H1 (cell line): ENCODE data around the gene IL17RE. TPM values are rescaled to one million over a fixed set of nuclear protein-coding genes. Genes with fewer than 3 reads are reported as not detected.

Experiments used
- CTCF ChIA-PET: fragments of 300-600 bp; sonication (Branson Sonifier 250); formaldehyde crosslinking; loops from one replicate; lab custom pipeline; 2021; ENCODE audit not compliant: partially characterized antibody; lab: Charles Lee
- POLR2A ChIA-PET: fragments of 300-600 bp; sonication (Branson Sonifier 250); formaldehyde crosslinking; loops from one replicate; lab custom pipeline; 2021; ENCODE audit warnings: inconsistent platforms; ENCODE audit not compliant: partially characterized antibody; lab: Charles Lee
- DNase-seq, 2 experiments: peaks; one replicate each; pipeline versions ENCODE4 v3.0.0 to v3.0.0-alpha.2; 2010 to 2022; ENCODE audit warnings: low spot score in 2 of 2, low read depth in 1 of 2, mixed read lengths in 1 of 2
- FAIRE-seq: peaks from 2 replicates; lab custom pipeline; 2011; peaks lifted over from hg19 to GRCh38; lab: Jason Lieb, UNC
- H2AFZ ChIP-seq: 2 replicates; pipeline ENCODE4 v1.8.1; 2012; ENCODE audit warnings: low read length, inconsistent platforms
- H2AK5ac ChIP-seq: 2 replicates; pipeline ENCODE4 v1.6.1; 2013; ENCODE audit warnings: low read depth, low read length
- H2BK120ac ChIP-seq: replicated peaks from 2 replicates; pipeline ENCODE3; 2013; ENCODE audit warnings: low read depth, low read length, inconsistent platforms
- H2BK12ac ChIP-seq: 2 replicates; pipeline ENCODE4 v1.6.1; 2013; ENCODE audit warnings: low read depth, low read length
- H2BK15ac ChIP-seq: 2 replicates; pipeline ENCODE4 v1.6.1; 2013; ENCODE audit warnings: low read length
- H2BK20ac ChIP-seq: 2 replicates; pipeline ENCODE4 v1.6.1; 2013; ENCODE audit warnings: low read length
- H2BK5ac ChIP-seq: 2 replicates; pipeline ENCODE4 v1.6.1; 2013; ENCODE audit warnings: low read depth, low read length
- H3K14ac ChIP-seq: 2 replicates; pipeline ENCODE4 v1.6.1; 2013; ENCODE audit warnings: inconsistent platforms; ENCODE audit not compliant: insufficient read length
- H3K18ac ChIP-seq: 2 replicates; pipeline ENCODE4 v1.6.1; 2013; ENCODE audit warnings: low read length; ENCODE audit errors: extremely low read depth
- H3K23ac ChIP-seq: 2 replicates; pipeline ENCODE4 v1.6.1; 2013; ENCODE audit warnings: inconsistent platforms; ENCODE audit not compliant: insufficient read length
- H3K23me2 ChIP-seq: 2 replicates; pipeline ENCODE4 v1.6.1; 2013; ENCODE audit warnings: low read depth, low read length
- H3K27ac ChIP-seq: 2 replicates; pipeline ENCODE4 v1.6.1; 2011; ENCODE audit warnings: low read depth, low read length, inconsistent platforms
- H3K27me3 ChIP-seq, 4 experiments: replicated peaks in 1 of 4; 1 replicate in 1 of 4; 2 replicates in 3 of 4; pipeline versions ENCODE4 v1.6.1 to v1.8.1; 2011 to 2013; ENCODE audit warnings: low read length in 3 of 4, mild to moderate bottlenecking in 3 of 4, inconsistent platforms in 2 of 4, mixed read lengths in 2 of 4, moderate library complexity in 1 of 4; ENCODE audit not compliant: control insufficient read depth in 3 of 4, insufficient read depth in 3 of 4; ENCODE audit errors: extremely low read depth in 1 of 4
- H3K36me3 ChIP-seq, 4 experiments: 2 replicates each; pipeline versions ENCODE4 v1.6.1 to v1.8.1; 2011 to 2013; ENCODE audit warnings: mild to moderate bottlenecking in 4 of 4, low read length in 3 of 4, moderate library complexity in 2 of 4, control low read depth in 1 of 4, inconsistent platforms in 1 of 4; ENCODE audit not compliant: insufficient read depth in 4 of 4, control insufficient read depth in 2 of 4
- H3K4ac ChIP-seq: replicated peaks from 2 replicates; pipeline ENCODE3; 2013; ENCODE audit warnings: low read length, low read depth, mixed read lengths, inconsistent platforms; ENCODE audit not compliant: insufficient read length
- H3K4me1 ChIP-seq, 4 experiments: replicated peaks in 1 of 4; 1 replicate in 1 of 4; 2 replicates in 3 of 4; pipeline versions ENCODE4 v1.6.1 to v1.8.1; 2011 to 2013; ENCODE audit warnings: low read length in 3 of 4, inconsistent platforms in 2 of 4, mixed read lengths in 1 of 4; ENCODE audit not compliant: insufficient read depth in 4 of 4, control insufficient read depth in 3 of 4
- H3K4me2 ChIP-seq, 2 experiments: 2 replicates each; pipeline versions ENCODE4 v1.6.1 to v1.8.1; 2011 to 2013; ENCODE audit warnings: low read depth in 2 of 2, low read length in 2 of 2, control low read depth in 1 of 2, inconsistent platforms in 1 of 2, mild to moderate bottlenecking in 1 of 2; ENCODE audit not compliant: insufficient read depth in 1 of 2
- H3K4me3 ChIP-seq, 4 experiments: fragments of 200-600, 300-600 bp in 1 of 4; sonication (generic), shearing (Covaris generic), sonication (Bioruptor Twin) in 1 of 4; 2 replicates each; pipeline versions ENCODE4 v1.5.1 to v1.8.1; 2011 to 2016; ENCODE audit warnings: low read length in 4 of 4, low read depth in 3 of 4, control low read depth in 2 of 4, inconsistent platforms in 2 of 4, mild to moderate bottlenecking in 2 of 4, mixed read lengths in 1 of 4, moderate library complexity in 1 of 4; ENCODE audit not compliant: insufficient read depth in 2 of 4; ENCODE audit errors: extremely low read depth in 1 of 4
- H3K56ac ChIP-seq: replicated peaks from 2 replicates; pipeline ENCODE3; 2013; ENCODE audit warnings: low read depth, mild to moderate bottlenecking, mixed read lengths, low read length, inconsistent platforms; ENCODE audit not compliant: insufficient read length
- H3K79me1 ChIP-seq: 2 replicates; pipeline ENCODE4 v1.6.1; 2013; ENCODE audit warnings: low read depth, low read length, control low read depth
- H3K79me2 ChIP-seq, 2 experiments: 2 replicates each; pipeline versions ENCODE4 v1.6.1 to v1.8.1; 2012 to 2013; ENCODE audit warnings: low read length in 2 of 2, mild to moderate bottlenecking in 2 of 2, inconsistent platforms in 1 of 2; ENCODE audit not compliant: insufficient read depth in 2 of 2, control insufficient read depth in 1 of 2
- H3K9ac ChIP-seq, 4 experiments: replicated peaks in 1 of 4; 1 replicate in 1 of 4; 2 replicates in 3 of 4; pipeline versions ENCODE4 v1.6.1 to v1.8.1; 2011 to 2013; ENCODE audit warnings: low read depth in 3 of 4, low read length in 3 of 4, control low read depth in 2 of 4, mild to moderate bottlenecking in 2 of 4, moderate library complexity in 2 of 4, inconsistent platforms in 1 of 4; ENCODE audit errors: extremely low read depth in 1 of 4
- H3K9me3 ChIP-seq, 2 experiments: 2 replicates each; pipeline versions ENCODE4 v1.6.1 to v1.8.1; 2012 to 2013; ENCODE audit warnings: mild to moderate bottlenecking in 2 of 2, moderate library complexity in 2 of 2, control low read depth in 1 of 2, inconsistent platforms in 1 of 2, low read depth in 1 of 2, low read length in 1 of 2, mixed read lengths in 1 of 2; ENCODE audit not compliant: insufficient read depth in 2 of 2
- H4K20me1 ChIP-seq, 2 experiments: replicated peaks in 1 of 2; 2 replicates each; pipeline versions ENCODE3 to v1.8.1; 2011 to 2013; ENCODE audit warnings: inconsistent platforms in 2 of 2, low read length in 2 of 2, mild to moderate bottlenecking in 1 of 2; ENCODE audit not compliant: insufficient read depth in 2 of 2, control insufficient read depth in 1 of 2
- H4K5ac ChIP-seq: 2 replicates; pipeline ENCODE4 v1.6.1; 2013; ENCODE audit warnings: low read length, low read depth, mixed read lengths, inconsistent platforms; ENCODE audit not compliant: insufficient read length
- H4K8ac ChIP-seq: 2 replicates; pipeline ENCODE4 v1.8.0; 2013; ENCODE audit warnings: mild to moderate bottlenecking, moderate library complexity, low read length, inconsistent platforms; ENCODE audit not compliant: insufficient read depth; ENCODE audit errors: extremely low read depth
- H4K91ac ChIP-seq: replicated peaks from 2 replicates; pipeline ENCODE3; 2013; ENCODE audit warnings: low read length, mixed read lengths, inconsistent platforms; ENCODE audit not compliant: insufficient read length
- ASH2L ChIP-seq: fragments of 200-600, 300-600 bp; sonication (generic); IDR thresholded peaks from one replicate; pipeline ENCODE4 v1.7.1; 2017; ENCODE audit warnings: low read length
- BCL11A ChIP-seq, 2 experiments: IDR thresholded peaks; one replicate each; pipeline ENCODE4 v1.6.1; 2011; ENCODE audit warnings: low read depth in 2 of 2, low read length in 2 of 2, mild to moderate bottlenecking in 2 of 2
- CBX8 ChIP-seq: fragments of 300-800, 300-1000 bp; sonication (generic); IDR thresholded peaks from 2 replicates; pipeline ENCODE4 v1.7.1; 2016; ENCODE audit warnings: low read depth, low read length, borderline replicate concordance
- EP300 ChIP-seq, 2 experiments: IDR thresholded peaks; 1 replicate in 1 of 2; 2 replicates in 1 of 2; pipeline ENCODE4 v1.6.1; 2011 to 2012; ENCODE audit warnings: low read depth in 2 of 2, low read length in 2 of 2, mild to moderate bottlenecking in 2 of 2, borderline replicate concordance in 1 of 2, inconsistent platforms in 1 of 2, moderate library complexity in 1 of 2
- GABPA ChIP-seq: IDR thresholded peaks from 2 replicates; pipeline ENCODE4 v1.6.1; 2011; ENCODE audit warnings: mild to moderate bottlenecking, low read length, moderate library complexity, borderline replicate concordance; ENCODE audit not compliant: insufficient read depth
- KDM5A ChIP-seq: fragments of 200-600 bp; IDR thresholded peaks from 2 replicates; pipeline ENCODE4 v1.7.1; 2012; ENCODE audit warnings: mild to moderate bottlenecking, low read length, inconsistent platforms, mixed read lengths
- NANOG ChIP-seq: IDR thresholded peaks from 2 replicates; pipeline ENCODE4 v1.6.1; 2011; ENCODE audit warnings: low read length, low read depth, mild to moderate bottlenecking, inconsistent platforms; ENCODE audit not compliant: insufficient read depth, poor library complexity, severe bottlenecking
- NRF1 ChIP-seq: IDR thresholded peaks from 2 replicates; pipeline ENCODE4 v1.6.1; 2011; ENCODE audit warnings: mild to moderate bottlenecking, low read depth, low read length, improper control_type of control experiment
- RNF2 ChIP-seq: fragments of 200-900, 300-1000 bp; sonication (generic); IDR thresholded peaks from 2 replicates; pipeline ENCODE4 v1.7.1; 2016; ENCODE audit warnings: borderline replicate concordance, low read depth, mild to moderate bottlenecking, antibody characterized with exemption, low read length; ENCODE audit not compliant: poor library complexity, severe bottlenecking; ENCODE audit errors: missing control alignments
- RXRA ChIP-seq: IDR thresholded peaks from 2 replicates; pipeline ENCODE4 v1.6.1; 2011; ENCODE audit warnings: low read depth, mild to moderate bottlenecking, low read length, moderate library complexity; ENCODE audit not compliant: insufficient read depth
- SP2 ChIP-seq: IDR thresholded peaks from 2 replicates; pipeline ENCODE4 v1.6.1; 2012; ENCODE audit warnings: mild to moderate bottlenecking, low read length, inconsistent platforms
- TAF7 ChIP-seq: optimal IDR thresholded peaks from 2 replicates; pipeline ENCODE3; 2011; ENCODE audit warnings: low read depth, mild to moderate bottlenecking, inconsistent platforms, low read length, moderate library complexity, borderline replicate concordance
- TEAD4 ChIP-seq: IDR thresholded peaks from 2 replicates; pipeline ENCODE4 v1.6.1; 2012; ENCODE audit warnings: low read depth, low read length, inconsistent platforms, mixed read lengths
- WGBS, 2 experiments: shearing (Covaris generic) in 1 of 2; methylation state at CpG; one replicate each; pipeline versions ENCODE4 v1.1.6 to v1.1.7; 2013 to 2015; ENCODE audit warnings: low lambda C conversion rate in 2 of 2, mixed read lengths in 2 of 2, inconsistent platforms in 1 of 2, low coverage in 1 of 2, missing lambda C conversion rate in 1 of 2; ENCODE audit not compliant: insufficient replicate concordance in 2 of 2, insufficient coverage in 1 of 2, insufficient read length in 1 of 2; ENCODE audit errors: extremely low coverage in 1 of 2, missing lambda C conversion rate in 1 of 2; 5-methylcytosine and 5-hydroxymethylcytosine counted together
- polyA plus RNA-seq, 7 experiments: library from polyadenylated mRNA; depleted of rRNA in 3 of 7; stranded (reverse) in 5 of 7; unstranded in 2 of 7; fragments of >200 nt in 5 of 7; fragments of 200-250 nt in 2 of 7; gene quantifications; 1 replicate in 5 of 7; 2 replicates in 1 of 7; 4 replicates in 1 of 7; pipeline versions ENCODE4 v1.2.1 to v1.2.3, GENCODE V29; 2011 to 2013; ENCODE audit warnings: missing spikeins in 2 of 7, mixed read lengths in 2 of 7
- total RNA-seq: library from RNA; stranded (reverse); fragmentation: NEBNext Ultra II Directional; extraction: Animal tissue kit (Norgen Biotek cat#: 25700); gene quantifications from 2 replicates; pipeline ENCODE4 v1.2.1, GENCODE V29; 2021

IL17RE gene
- total and polyA plus RNA-seq, 2 of the 8 experiments (the other 6 are each of a cell fraction or from before 2014, with no cell fraction given): 3.4 to 4.9 TPM

DNA sequence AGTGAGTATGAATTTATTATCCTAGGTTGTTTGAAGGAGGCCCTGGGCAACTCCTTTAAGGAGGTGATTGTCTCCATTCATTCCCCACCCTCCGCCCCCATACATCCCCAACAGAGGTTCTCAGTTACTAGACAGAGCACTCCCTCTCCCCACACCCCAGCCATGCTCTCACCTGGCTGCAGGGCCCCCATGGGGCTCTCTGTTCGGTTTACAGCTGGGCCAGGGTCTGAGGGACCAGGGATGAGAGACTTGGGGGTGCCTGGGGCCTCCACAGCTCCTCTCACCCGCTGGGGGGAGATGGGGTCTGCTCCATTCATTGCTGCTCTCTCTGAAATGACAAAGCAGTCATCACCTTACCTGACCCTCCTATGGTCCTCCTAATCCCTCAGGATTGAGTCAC, 45.9 kb downstream of the IL17RE start:
- DNase-seq: no peak
- Histone ChIP-seq H3K14ac (no peak overlapping the region), H2BK15ac (no peak overlapping the region), H3K79me2 (no peaks in the 10 kb centered on the region; a peak in 1 of 4 replicates), H3K9me3 (no peaks in the 10 kb centered on the region), H4K20me1 (peaks cover 0 to 2% of the 10 kb centered on the region in 2 experiments), H2BK5ac (no peak overlapping the region), H3K9ac (no peak overlapping the region), H2AK5ac (no peak overlapping the region), H3K27me3 (0 out of 7 replicates have a peak, but pooled peaks cover 0 to 2% (median 0%) of the 10 kb centered on the region in 4 experiments), H3K27ac (no peak overlapping the region), H3K23ac (no peak overlapping the region), H3K4me1 (peaks cover 0 to 8% (median 7%) of the 10 kb centered on the region in 4 experiments; a peak in 5 of 7 replicates), H4K5ac (no peak overlapping the region), H3K56ac (no peak overlapping the region), H2BK20ac (no peak overlapping the region), H2BK120ac (no peak overlapping the region), H3K4ac (no peak overlapping the region), H2AFZ (no peak overlapping the region), H3K4me2 (no peak overlapping the region), H3K79me1 (no peaks in the 10 kb centered on the region), H3K18ac (no peak overlapping the region), H2BK12ac (no peak overlapping the region), H3K23me2 (peaks cover 22% of the 10 kb centered on the region; the same call in 1 of the 2 replicates), H3K4me3 (no peak overlapping the region), H4K91ac (no peak overlapping the region), H3K36me3 (peaks cover 0 to 3% (median under 1%) of the 10 kb centered on the region in 4 experiments; a peak in 4 of 8 replicates), H4K8ac (no peak overlapping the region)
- ChIA-PET CTCF (interaction anchor here (0.6 to 5.2 kb wide), 8 partner anchors 11 to 338 kb away, joined by 3 to 86 read pairs (median 4); partner anchors contain the start of gene CRELD1), POLR2A (interaction anchor here (0.7 to 2.1 kb wide), 5 partner anchors 10 to 106 kb away, joined by 3 to 7 read pairs (median 5); partner anchors contain the start of genes CRELD1 and IL17RC)
- 89% methylated on average over 3 of the region's 3 CpGs; no CpG with 5 or more reads in 1 of the 2 experiments for WGBS, 2 experiments
- FAIRE-seq: no peak
- TF ChIP-seq EP300 (IDR thresholded peaks at IDR 0.05; ENCODE audit: borderline replicate concordance in 1 of 2, low read depth in 2 of 2, low read length in 2 of 2) (no peak), TEAD4 (no peak), NANOG (no peak), CBX8 (no peak), ASH2L (no peak), GABPA (no peak), TAF7 (no peak), BCL11A (IDR thresholded peaks at IDR 0.05; ENCODE audit: low read depth in 2 of 2, low read length in 2 of 2) (no peak), KDM5A (no peak), RXRA (no peak), NRF1 (no peak), SP2 (no peak), RNF2 (no peak)
